ENCODE results near the gene TAF6.

GRCh38 chr7:100079024-100079560 is 40.1 kb downstream of the TAF6 start:
- TF ChIP-seq CTCF (IDR thresholded peaks at IDR 0.05): no peak
- no peak for TF ChIP-seq POLR2AphosphoS5 (IDR thresholded peaks at IDR 0.05)
- TF ChIP-seq POLR2A (IDR thresholded peaks at IDR 0.05): no peak
